ENCODE results near the gene MTPN. TPM values are rescaled to one million over a fixed set of nuclear protein-coding genes. Genes with fewer than 3 reads are reported as not detected.

Gene MTPN
- total RNA-seq, 2 experiments from 2014 or later, result 108 to 115 TPM

DNA sequence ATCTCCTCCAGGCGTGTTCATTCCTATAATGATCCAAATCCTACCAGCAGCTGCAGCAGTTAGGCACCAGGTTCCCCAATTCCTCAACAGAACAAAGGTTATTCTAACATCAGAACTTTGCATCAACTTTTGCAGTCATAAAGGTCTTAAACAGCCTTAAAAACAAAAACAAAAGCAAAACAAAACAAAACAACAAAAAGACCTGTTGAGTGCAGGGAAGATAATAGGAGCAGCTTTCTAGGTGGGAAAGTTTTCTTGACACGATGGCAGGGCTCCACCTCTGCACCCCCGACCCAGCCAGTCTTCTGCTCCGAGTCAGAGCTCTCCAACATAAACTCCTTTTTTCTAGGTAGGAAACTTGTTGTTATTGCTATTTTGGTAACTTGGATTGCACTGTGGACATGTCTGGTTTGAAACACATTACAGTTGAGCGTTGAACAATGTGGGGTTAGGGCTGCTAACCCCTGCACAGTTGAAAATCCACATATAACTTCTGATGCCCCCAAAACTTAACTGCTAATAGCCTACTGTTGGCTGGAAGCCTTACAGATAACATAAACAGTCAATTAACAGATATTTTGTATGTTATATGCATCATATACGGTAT lies 77.6 kb downstream of the MTPN start:
- ChIA-PET POLR2A (no interaction called here), CTCF (no interaction called here)
- Mint-ChIP-seq H3K4me3 (no peak overlapping the region), H3K9me3 (no peaks in the 10 kb centered on the region), H3K4me1 (ENCODE audit: low read depth) (no peaks in the 10 kb centered on the region), H3K27me3 (no peaks in the 10 kb centered on the region), H3K27ac (no peak overlapping the region), H3K36me3 (ENCODE audit: low read depth) (no peaks in the 10 kb centered on the region)
- ATAC-seq, result no peak
- intact Hi-C loops (cut with micrococcal nuclease), result no loop called here
- DNase-seq, result no peak
- TF ChIP-seq, protein P1, sequence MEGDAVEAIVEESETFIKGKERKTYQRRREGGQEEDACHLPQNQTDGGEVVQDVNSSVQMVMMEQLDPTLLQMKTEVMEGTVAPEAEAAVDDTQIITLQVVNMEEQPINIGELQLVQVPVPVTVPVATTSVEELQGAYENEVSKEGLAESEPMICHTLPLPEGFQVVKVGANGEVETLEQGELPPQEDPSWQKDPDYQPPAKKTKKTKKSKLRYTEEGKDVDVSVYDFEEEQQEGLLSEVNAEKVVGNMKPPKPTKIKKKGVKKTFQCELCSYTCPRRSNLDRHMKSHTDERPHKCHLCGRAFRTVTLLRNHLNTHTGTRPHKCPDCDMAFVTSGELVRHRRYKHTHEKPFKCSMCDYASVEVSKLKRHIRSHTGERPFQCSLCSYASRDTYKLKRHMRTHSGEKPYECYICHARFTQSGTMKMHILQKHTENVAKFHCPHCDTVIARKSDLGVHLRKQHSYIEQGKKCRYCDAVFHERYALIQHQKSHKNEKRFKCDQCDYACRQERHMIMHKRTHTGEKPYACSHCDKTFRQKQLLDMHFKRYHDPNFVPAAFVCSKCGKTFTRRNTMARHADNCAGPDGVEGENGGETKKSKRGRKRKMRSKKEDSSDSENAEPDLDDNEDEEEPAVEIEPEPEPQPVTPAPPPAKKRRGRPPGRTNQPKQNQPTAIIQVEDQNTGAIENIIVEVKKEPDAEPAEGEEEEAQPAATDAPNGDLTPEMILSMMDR (IDR thresholded peaks at IDR 0.05), result no peak

DNA sequence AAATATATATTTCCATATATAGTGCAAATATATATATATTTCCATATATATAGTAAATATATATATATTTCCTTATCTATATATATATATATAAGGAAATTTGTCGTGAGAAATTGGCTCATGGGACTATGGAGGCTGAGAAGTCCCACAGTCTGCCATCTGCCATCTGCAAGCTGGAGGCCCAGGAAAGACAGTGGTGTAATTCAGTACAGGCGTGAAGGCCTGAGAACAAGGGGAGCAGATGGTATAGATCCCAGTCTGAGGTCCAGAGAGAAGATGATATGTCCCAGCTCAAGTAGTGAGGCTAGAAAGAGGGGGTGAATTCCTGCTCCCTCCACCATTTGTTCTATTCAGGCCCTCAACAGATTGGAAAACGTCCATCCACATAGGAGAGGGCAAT lies 78.9 kb downstream of the MTPN start:
- intact Hi-C loops (cut with micrococcal nuclease), result no loop called here

DNA sequence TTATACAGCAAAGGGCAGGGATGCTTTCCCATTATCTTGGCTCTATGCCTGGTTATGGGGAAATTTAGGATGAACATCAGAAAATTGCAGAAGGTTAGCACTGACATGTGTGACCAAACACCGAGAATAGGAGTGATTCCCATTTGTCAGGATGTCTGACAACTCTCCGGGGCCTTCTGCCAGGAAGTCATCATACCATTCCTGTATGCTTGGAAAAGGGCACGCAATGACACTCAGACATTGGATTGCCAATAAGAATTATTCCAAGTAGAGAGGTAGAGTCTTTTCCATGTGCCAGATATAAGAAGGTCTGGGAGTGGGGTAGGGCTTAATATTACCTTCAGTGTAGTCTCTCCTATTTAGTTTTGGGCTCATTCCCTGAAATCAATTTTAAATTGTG lies 82.3 kb downstream of the MTPN start:
- CTCF ChIA-PET, result no interaction called here
- TF ChIP-seq, protein P1 (IDR thresholded peaks at IDR 0.05), result no peak
- Mint-ChIP-seq H3K36me3 (ENCODE audit: low read depth) (no peaks in the 10 kb centered on the region), H3K9me3 (no peaks in the 10 kb centered on the region), H3K27me3 (no peaks in the 10 kb centered on the region), H3K4me1 (ENCODE audit: low read depth) (no peaks in the 10 kb centered on the region), H3K4me3 (no peak overlapping the region), H3K27ac (no peak overlapping the region)
- POLR2A ChIA-PET, result no interaction called here
- intact Hi-C loops (cut with micrococcal nuclease), result no loop called here
- DNase-seq (no peak), ATAC-seq (no peak)

More for the DNA sequence above, 78.9 kb downstream of the MTPN start:
- Mint-ChIP-seq H3K36me3 (ENCODE audit: low read depth) (no peaks in the 10 kb centered on the region), H3K4me3 (no peak overlapping the region), H3K27ac (no peak overlapping the region), H3K9me3 (no peaks in the 10 kb centered on the region), H3K4me1 (ENCODE audit: low read depth) (no peaks in the 10 kb centered on the region), H3K27me3 (no peaks in the 10 kb centered on the region)
- TF ChIP-seq, protein P1 (IDR thresholded peaks at IDR 0.05), result no peak
- DNase-seq (no peak), ATAC-seq (no peak)
- CTCF ChIA-PET, result no interaction called here
- POLR2A ChIA-PET, result no interaction called here

DNA sequence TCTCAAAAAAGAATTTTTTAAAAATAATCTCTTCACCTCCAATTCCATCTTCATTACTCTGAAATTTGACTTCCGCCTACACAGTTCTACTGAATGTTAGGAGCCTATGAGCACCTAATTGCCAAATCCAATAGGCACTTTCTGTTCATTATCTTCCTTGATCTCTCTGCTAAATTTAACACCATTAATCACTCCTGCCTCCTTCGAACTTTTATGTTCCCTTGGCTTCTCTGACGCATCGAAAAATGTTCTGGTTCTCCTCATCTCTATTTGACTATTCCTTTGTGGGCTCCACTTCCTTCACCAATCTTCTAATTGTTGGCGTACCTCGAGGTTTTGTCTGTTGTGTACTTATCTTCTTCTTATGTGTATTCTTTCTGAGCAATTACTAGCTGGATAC lies 87.3 kb downstream of the MTPN start:
- H3K4me3 Mint-ChIP-seq, result no peak overlapping the region
- intact Hi-C loops (cut with micrococcal nuclease), result no loop called here

DNA sequence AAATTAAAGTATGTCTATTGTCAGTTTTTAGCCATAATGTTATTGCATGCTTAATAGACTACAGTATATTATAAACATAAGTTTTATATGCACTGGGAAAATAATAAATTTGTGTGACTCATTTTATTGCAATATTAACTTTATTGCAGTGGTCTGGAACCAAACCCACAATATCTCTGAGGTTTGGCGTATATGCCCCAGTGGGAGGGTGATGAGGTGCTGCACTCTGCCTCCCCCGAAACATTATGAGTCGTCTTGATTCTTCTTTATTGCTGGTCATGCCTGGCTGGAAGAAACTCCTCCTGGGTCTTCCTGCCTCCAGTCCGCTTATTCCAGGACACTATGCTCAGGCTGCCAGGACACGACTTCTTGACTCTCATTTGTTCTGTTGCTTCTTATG lies 88.4 kb downstream of the MTPN start:
- Mint-ChIP-seq H3K36me3 (ENCODE audit: low read depth) (no peaks in the 10 kb centered on the region), H3K4me3 (no peak overlapping the region), H3K9me3 (no peaks in the 10 kb centered on the region), H3K27ac (no peak overlapping the region), H3K27me3 (peaks cover 6% of the 10 kb centered on the region), H3K4me1 (ENCODE audit: low read depth) (peaks cover 6% of the 10 kb centered on the region)
- CTCF ChIA-PET, result no interaction called here
- DNase-seq (no peak), ATAC-seq (no peak)
- POLR2A ChIA-PET, result no interaction called here
- intact Hi-C loops (cut with micrococcal nuclease), result no loop called here
- TF ChIP-seq, protein P1 (IDR thresholded peaks at IDR 0.05), result no peak

More for the DNA sequence above, 87.3 kb downstream of the MTPN start:
- ATAC-seq, result no peak
- DNase-seq, result no peak
- TF ChIP-seq, protein P1 (IDR thresholded peaks at IDR 0.05), result no peak
- Mint-ChIP-seq H3K27me3 (peaks cover 6% of the 10 kb centered on the region), H3K27ac (no peak overlapping the region), H3K4me1 (ENCODE audit: low read depth) (peaks cover 6% of the 10 kb centered on the region), H3K36me3 (ENCODE audit: low read depth) (no peaks in the 10 kb centered on the region), H3K9me3 (no peaks in the 10 kb centered on the region)
- POLR2A ChIA-PET, result no interaction called here
- CTCF ChIA-PET, result no interaction called here

Measured in activated CD8-positive, alpha-beta T cell treated with anti-CD3 and anti-CD28 coated beads for 36 hours (primary cell).